Kidney (tissue), 14 donors: ENCODE data around the gene SNX9. TPM values are rescaled to one million over a fixed set of nuclear protein-coding genes. Genes with fewer than 3 reads are reported as not detected.
"Not testable (repeated sequence)": the region's sequence is repeated elsewhere in the genome, so short reads cannot be mapped to it uniquely, and the experiment has no call there.

ENCODE experiments used
- DNase-seq, 5 donors: peaks; one replicate each; pipeline ENCODE4 v3.0.0-alpha.2; 2013 to 2020
- FAIRE-seq: peaks from 2 replicates; lab custom pipeline; 2012; peaks lifted over from hg19 to GRCh38; lab: Jason Lieb, UNC
- H3K27ac ChIP-seq, 2 donors: one replicate each; pipeline ENCODE4 v1.7.0; 2013; ENCODE audit warnings: low read depth in 2 of 2, low read length in 2 of 2, inconsistent platforms in 1 of 2
- H3K27me3 ChIP-seq: one replicate; pipeline ENCODE4 v1.7.1; 2013; ENCODE audit warnings: low read length, inconsistent platforms; ENCODE audit not compliant: control insufficient read depth, insufficient read depth
- H3K36me3 ChIP-seq, 3 donors: one replicate each; pipeline versions ENCODE4 v1.7.0 to v1.7.1; 2013; ENCODE audit warnings: low read length in 3 of 3, control low read depth in 1 of 3, inconsistent platforms in 1 of 3; ENCODE audit not compliant: insufficient read depth in 3 of 3, control insufficient read depth in 2 of 3
- H3K4me1 ChIP-seq, 3 donors: one replicate each; pipeline versions ENCODE4 v1.7.0 to v1.7.1; 2013; ENCODE audit warnings: low read length in 3 of 3, inconsistent platforms in 1 of 3, low read depth in 1 of 3; ENCODE audit not compliant: control insufficient read depth in 2 of 3, insufficient read depth in 2 of 3
- H3K4me3 ChIP-seq, 3 donors: one replicate each; pipeline versions ENCODE4 v1.7.0 to v1.8.1; 2013; ENCODE audit warnings: low read length in 3 of 3, control low read depth in 1 of 3, inconsistent platforms in 1 of 3
- H3K9ac ChIP-seq, 3 donors: one replicate each; pipeline versions ENCODE4 v1.7.0 to v1.7.1; 2013; ENCODE audit warnings: low read length in 3 of 3, control low read depth in 1 of 3, inconsistent platforms in 1 of 3
- H3K9me3 ChIP-seq, 3 donors: one replicate each; pipeline versions ENCODE4 v1.7.0 to v1.7.1; 2013; ENCODE audit warnings: low read length in 3 of 3, control low read depth in 1 of 3, inconsistent platforms in 1 of 3; ENCODE audit not compliant: control insufficient read depth in 2 of 3, insufficient read depth in 1 of 3
- intact Hi-C: fragments of 100-400 bp; cut with DNase I; formaldehyde crosslinking; loops from one replicate; pipeline ENCODE4 v1.11.1; 2022
- polyA plus RNA-seq: library from polyadenylated mRNA; stranded (reverse); fragments of 350-450 nt; fragmentation: Illumina TruSeq; extraction: RNeasy Lipid Tissue Mini Kit (QIAGEN cat#74804); gene quantifications from one replicate; pipeline ENCODE4 v1.2.3, GENCODE V29; 2014; ENCODE audit warnings: low read depth, low replicate concordance; ENCODE audit not compliant: insufficient read depth
- total RNA-seq: library from RNA; stranded (reverse); fragmentation: NEBNext Ultra II Directional; extraction: Animal tissue kit (Norgen Biotek cat#: 25700); gene quantifications from one replicate; pipeline ENCODE4 v1.2.1, GENCODE V29; 2021
- TF ChIP-seq, protein P1 (sequence below): IDR thresholded peaks from 3 replicates; pipeline ENCODE4 v1.5.1; 2012; ENCODE audit warnings: mild to moderate bottlenecking, moderate library complexity, borderline replicate concordance; ENCODE audit not compliant: insufficient read depth; ENCODE audit errors: extremely low read depth
- donor health status: control.
- donor health status: control.
- donor health status: control.
- donor health status: control.
- donor health status: control.
- donor health status: DM: yes; HTN: yes; CAD: no.
- donor health status: Normal renal cell carcinoma (clear cell type).

SNX9 gene
- total and polyA plus RNA-seq, 2 donors from 2014 or later: 25.2 to 49.3 TPM

DNA sequence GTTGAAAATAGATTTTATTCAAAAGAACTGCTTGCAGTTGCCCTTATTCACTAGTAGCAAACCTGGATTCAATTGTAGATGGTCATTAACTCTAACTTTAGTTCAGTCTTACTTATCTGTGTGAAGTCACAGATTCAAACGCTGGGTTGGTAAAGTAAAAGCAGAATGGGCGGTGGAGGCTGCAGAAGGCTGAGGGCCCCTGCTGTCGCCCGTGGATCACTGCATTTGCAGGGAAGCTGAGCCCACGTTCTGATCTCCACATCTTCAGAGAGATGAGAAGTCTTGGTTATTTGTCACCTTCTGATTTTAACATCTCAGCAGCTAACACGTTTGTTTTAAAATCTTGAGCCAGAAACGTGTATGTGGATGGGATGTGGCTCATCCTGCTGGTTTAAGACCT lies 75.1 kb downstream of the SNX9 start:
- DNase-seq: no peak
- Histone ChIP-seq H3K4me1 (peaks cover 0 to 6% (median 0%) of the 10 kb centered on the region in 3 donors), H3K9me3 (no peaks in the 10 kb centered on the region), H3K27me3 (no peaks in the 10 kb centered on the region), H3K4me3 (no peak overlapping the region), H3K36me3 (peaks cover 0 to 12% (median 6%) of the 10 kb centered on the region in 3 donors), H3K9ac (no peak overlapping the region), H3K27ac (no peak overlapping the region)
- intact Hi-C loops: no loop called here
- TF ChIP-seq, protein P1, sequence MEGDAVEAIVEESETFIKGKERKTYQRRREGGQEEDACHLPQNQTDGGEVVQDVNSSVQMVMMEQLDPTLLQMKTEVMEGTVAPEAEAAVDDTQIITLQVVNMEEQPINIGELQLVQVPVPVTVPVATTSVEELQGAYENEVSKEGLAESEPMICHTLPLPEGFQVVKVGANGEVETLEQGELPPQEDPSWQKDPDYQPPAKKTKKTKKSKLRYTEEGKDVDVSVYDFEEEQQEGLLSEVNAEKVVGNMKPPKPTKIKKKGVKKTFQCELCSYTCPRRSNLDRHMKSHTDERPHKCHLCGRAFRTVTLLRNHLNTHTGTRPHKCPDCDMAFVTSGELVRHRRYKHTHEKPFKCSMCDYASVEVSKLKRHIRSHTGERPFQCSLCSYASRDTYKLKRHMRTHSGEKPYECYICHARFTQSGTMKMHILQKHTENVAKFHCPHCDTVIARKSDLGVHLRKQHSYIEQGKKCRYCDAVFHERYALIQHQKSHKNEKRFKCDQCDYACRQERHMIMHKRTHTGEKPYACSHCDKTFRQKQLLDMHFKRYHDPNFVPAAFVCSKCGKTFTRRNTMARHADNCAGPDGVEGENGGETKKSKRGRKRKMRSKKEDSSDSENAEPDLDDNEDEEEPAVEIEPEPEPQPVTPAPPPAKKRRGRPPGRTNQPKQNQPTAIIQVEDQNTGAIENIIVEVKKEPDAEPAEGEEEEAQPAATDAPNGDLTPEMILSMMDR: no peak
- no peak for FAIRE-seq

DNA sequence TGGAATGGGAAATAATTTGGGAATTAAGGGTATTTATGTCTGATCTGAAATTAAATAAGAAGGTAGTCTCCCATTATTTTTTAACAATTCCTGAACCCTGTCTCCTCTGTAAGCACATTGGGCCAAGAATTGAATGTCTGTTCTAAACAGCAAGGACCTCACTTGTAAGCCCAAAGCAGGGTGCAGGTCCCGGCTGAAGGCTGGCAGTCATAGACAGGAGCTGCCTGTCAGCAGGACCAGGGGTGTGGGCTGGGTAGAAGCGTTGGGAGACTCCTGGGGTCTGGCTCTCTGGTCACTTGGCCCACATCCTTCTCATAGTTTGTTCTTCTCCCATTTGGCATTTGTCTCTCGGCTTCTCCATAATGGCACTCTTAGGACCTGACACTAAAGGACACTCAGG lies 75.6 kb downstream of the SNX9 start:
- no peak overlapping the region for H3K27ac ChIP-seq
- FAIRE-seq: no peak
- H3K4me1 ChIP-seq: peaks cover 0 to 6% (median 0%) of the 10 kb centered on the region in 3 donors
- TF ChIP-seq, protein P1: no peak
- no peak overlapping the region for H3K4me3 ChIP-seq
- intact Hi-C loops: no loop called here
- no peak overlapping the region for H3K9ac ChIP-seq
- DNase-seq: no peak
- H3K36me3 ChIP-seq: peaks cover 0 to 12% (median 6%) of the 10 kb centered on the region in 3 donors
- H3K27me3 ChIP-seq: no peaks in the 10 kb centered on the region
- no peaks in the 10 kb centered on the region for H3K9me3 ChIP-seq

DNA sequence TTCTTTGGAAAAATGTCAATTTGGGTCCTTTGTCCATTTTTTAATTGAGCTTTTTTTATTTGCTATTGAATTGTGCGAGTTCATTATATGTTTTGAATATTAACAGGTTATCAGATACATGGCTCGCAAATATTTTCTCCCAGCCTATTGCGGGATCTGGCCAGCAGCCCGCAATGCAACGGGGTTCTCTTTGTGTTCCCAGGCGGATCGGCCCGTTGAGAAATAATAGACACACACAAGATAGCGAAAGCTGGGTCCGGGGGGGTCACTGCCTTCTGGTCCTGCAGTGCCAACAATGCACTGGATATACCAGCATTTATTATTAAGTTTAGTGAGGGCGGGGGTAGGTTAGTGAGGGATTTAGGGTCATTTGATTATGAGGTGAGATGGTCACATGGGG lies 77.2 kb downstream of the SNX9 start:
- H3K27ac ChIP-seq, H3K4me3 ChIP-seq, H3K9me3 ChIP-seq, DNase-seq, H3K27me3 ChIP-seq, H3K4me1 ChIP-seq, H3K9ac ChIP-seq, FAIRE-seq, intact Hi-C loops: not testable (repeated sequence)
- peaks cover 0 to 12% (median 6%) of the 10 kb centered on the region in 3 donors for H3K36me3 ChIP-seq

DNA sequence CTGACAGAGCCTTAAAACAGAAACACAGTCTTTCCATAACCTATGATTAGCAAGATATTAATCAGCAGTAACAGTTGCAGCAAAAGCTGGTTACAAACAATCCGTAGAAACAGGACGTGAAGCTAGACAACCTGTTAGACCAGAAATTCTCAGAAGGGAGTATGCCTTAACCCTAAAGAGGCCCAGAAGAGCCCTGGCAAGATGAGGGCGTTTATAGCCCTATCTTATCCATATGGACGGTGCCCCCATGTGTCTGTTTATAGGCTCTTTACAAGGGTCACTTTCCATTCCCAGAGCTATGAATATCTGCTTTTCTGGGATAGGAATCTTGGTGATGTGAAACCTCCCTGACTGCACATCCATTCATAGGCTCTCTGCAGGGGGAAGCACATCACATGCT lies 77.7 kb downstream of the SNX9 start:
- H3K9me3 ChIP-seq, H3K9ac ChIP-seq, FAIRE-seq, H3K4me1 ChIP-seq, DNase-seq, H3K4me3 ChIP-seq, H3K27ac ChIP-seq, intact Hi-C loops, H3K27me3 ChIP-seq: not testable (repeated sequence)
- H3K36me3 ChIP-seq: peaks cover 0 to 12% (median 6%) of the 10 kb centered on the region in 3 donors

DNA sequence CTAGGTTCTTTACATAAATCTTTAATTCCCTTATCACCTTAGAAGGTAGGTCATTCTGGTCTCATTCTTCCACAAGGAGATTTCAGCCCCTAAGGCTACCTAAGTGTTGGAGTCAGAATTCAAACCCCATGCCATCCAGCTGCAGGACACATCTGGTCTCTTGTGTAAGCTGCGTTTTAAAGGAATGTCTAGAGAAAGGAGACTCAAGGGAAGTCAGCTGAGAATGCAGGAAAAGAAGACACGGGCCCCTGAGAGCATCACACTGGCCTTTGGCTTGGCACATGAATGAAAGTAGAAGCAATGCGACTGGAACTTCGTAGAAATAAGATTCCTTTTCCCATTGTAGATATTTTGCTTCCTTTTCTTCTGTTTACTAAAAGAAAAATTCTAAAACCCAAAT lies 82.0 kb downstream of the SNX9 start:
- no peaks in the 10 kb centered on the region for H3K27me3 ChIP-seq
- no peak overlapping the region for H3K27ac ChIP-seq
- no peak overlapping the region for H3K4me3 ChIP-seq
- no peaks in the 10 kb centered on the region for H3K4me1 ChIP-seq
- FAIRE-seq: no peak
- no peak overlapping the region for H3K9ac ChIP-seq
- no peaks in the 10 kb centered on the region for H3K9me3 ChIP-seq
- DNase-seq: no peak
- intact Hi-C loops: no loop called here
- TF ChIP-seq, protein P1: no peak
- peaks cover 5 to 7% (median 5%) of the 10 kb centered on the region in 3 donors for H3K36me3 ChIP-seq
